Vagina (tissue), 2 donors: ENCODE measurements around the gene UTRN.

Experiments used
- CTCF ChIP-seq, 3 experiments: fragments of 450-650 bp in 2 of 3; fragments of 200-600 bp in 1 of 3; sonication (generic) in 1 of 3; IDR thresholded peaks; one replicate each; pipeline ENCODE4 v1.5.1; 2017 to 2019; ENCODE audit warnings: antibody characterized with exemption in 3 of 3, mild to moderate bottlenecking in 2 of 3, moderate library complexity in 2 of 3
- POLR2AphosphoS5 ChIP-seq, 2 donors: sonication (generic); formaldehyde crosslinking; IDR thresholded peaks; one replicate each; pipeline ENCODE4 v1.9.0; 2017; ENCODE audit warnings: antibody characterized with exemption in 2 of 2, mild to moderate bottlenecking in 2 of 2, low read depth in 1 of 2; ENCODE audit not compliant: insufficient read depth in 1 of 2

- TF ChIP-seq POLR2AphosphoS5 (IDR thresholded peaks at IDR 0.05; ENCODE audit: insufficient read depth in 1 of 2, low read depth in 1 of 2) = no peak
- no peak for TF ChIP-seq CTCF (IDR thresholded peaks at IDR 0.05)
These were observed 25.6 kb downstream of the UTRN start for GRCh38 chr6:144310765-144311164.
